Measurements from ENCODE around the gene YAP1. TPM values are rescaled to one million over a fixed set of nuclear protein-coding genes. Genes with fewer than 3 reads are reported as not detected.

The YAP1 gene
- total RNA-seq, 2 donors from 2014 or later = 46.2 to 49.1 TPM

DNA sequence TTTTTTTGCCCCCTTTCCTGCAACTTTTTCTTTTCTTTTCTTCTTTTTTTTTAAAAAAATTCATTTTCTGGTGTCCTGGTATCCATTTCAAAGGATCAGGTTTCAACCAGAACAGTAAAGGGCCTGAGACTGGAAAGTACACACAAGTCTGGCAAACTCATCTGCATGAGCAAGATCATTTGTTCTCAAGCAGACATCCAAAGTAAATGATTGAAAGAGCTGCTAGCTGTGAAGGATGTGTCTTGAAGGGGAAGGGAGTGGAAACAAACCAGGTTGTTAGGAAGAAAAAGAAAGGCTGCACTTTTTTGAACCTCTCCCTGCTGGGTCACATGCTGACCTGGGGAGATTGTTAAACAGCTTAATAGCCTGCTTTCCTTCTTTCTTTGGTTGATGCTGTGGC is 5.3 kb downstream of the YAP1 start:
- DNase-seq (peak in 1 of 2 donors; percentile 30), ATAC-seq (peak; percentile 72)
- intact Hi-C loops (cut with DNase I, micrococcal nuclease) = no loop called here

- intact Hi-C loops (cut with DNase I, micrococcal nuclease) = no loop called here
- ATAC-seq = peak; percentile 55
- DNase-seq = no peak
Observed at GRCh38 chr11:102116453-102117205, 6.4 kb downstream of the YAP1 start.

DNA sequence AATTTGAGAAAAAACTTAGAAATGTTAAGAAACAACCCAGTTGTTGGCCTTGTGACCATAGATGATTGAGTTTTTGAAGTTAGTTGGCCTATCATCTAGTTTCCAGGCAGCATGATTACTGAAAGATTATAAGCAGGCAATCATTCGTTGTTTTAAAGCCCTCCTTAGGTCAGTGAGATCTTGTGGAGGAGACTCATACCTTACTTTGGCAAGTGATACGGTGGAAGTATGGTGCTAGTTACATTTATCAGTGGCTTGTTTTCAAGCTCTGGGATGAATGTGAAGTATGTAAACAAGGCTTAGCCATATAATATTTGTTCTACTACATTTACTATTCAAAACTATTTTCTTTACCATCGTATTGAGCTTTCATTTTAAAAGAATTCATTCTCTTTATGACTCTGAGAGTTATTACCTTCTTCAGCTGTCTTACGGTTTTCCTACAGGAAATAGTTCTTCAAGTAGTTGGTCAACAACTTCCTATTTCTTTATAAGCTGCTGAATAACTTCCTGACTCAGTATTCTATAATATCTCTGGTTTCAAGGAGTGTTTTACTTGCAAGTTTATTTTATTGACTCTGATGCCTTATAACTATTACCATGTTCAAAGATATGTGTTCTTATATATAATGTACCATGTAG is 7.3 kb downstream of the YAP1 start:
- intact Hi-C loops (cut with DNase I, micrococcal nuclease) = no loop called here
- ATAC-seq = no peak
- no peak for DNase-seq

DNA sequence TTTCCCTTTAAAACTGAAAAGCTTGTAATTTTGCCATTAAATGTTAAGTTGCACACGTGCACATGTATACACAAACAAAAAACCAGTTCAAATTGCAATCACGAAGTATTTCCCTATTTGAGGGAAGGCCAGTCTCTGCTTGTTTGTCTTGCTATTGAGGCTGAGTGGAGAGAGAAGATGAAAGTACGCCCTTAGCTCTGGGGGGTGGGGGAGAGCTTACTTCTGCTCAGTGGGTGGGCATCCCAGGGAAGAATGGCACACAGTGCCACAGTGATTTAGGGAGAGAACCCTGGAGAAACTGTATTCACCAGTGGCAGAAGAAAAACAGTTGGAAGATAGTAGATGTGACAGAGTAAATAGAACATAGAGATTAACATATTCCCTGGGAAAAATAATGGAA is 8.7 kb downstream of the YAP1 start:
- intact Hi-C loops (cut with DNase I, micrococcal nuclease) = no loop called here
- no peak for DNase-seq
- no peak for ATAC-seq

- intact Hi-C loops (cut with DNase I, micrococcal nuclease) = no loop called here
- ATAC-seq (no peak), DNase-seq (no peak)
Observed at GRCh38 chr11:102119997-102120396, 9.8 kb downstream of the YAP1 start.

DNA sequence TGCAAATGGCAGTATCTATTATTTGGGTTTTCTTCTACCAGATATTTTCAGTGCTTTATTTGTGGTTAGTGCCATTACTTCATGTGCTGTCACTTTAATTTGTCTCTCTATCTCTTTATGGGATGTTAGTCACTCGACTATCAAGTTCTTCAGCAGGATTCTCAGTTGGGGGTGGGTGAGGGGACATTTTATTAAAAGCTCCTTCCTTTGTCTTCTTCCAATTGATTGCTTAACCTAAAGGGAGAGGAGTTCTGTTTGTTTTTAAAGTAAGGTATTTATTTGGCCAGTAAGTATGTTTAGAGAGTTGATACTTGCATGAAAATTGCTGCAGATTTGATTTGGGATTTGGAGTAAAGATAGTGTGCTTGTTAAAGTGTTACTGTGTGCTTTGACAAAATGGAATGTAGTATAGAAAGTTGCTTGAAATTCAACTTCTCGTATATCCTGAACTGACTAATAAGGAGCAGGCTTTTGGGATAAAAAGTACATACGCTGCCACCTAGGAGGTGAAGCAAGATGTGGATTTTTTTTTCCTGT is 10.3 kb downstream of the YAP1 start:
- ATAC-seq = no peak

DNA sequence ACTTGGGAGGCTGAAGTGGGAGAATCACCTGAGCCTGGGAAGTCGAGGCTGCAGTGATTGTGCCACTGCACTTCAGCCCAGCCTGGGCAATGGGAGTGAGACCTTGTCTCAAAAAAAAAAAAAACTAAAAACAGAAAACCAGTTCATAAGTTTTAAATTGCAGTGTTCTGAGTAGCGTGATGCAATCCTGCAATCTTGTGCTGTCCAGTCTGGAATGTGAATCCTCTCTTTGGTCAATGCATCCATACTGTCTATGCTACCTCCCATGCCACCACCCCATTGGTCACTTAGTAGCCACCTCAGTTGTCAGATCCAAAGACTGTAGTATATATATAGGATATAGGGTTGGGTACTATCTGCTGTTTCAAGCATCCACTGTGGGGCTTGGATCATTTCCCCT is 11.1 kb downstream of the YAP1 start:
- no peak for ATAC-seq
- DNase-seq = no peak
- intact Hi-C loops (cut with DNase I, micrococcal nuclease) = no loop called here

More for the DNA sequence above, 10.3 kb downstream of the YAP1 start:
- intact Hi-C loops (cut with DNase I, micrococcal nuclease) = no loop called here
- DNase-seq = no peak

- ATAC-seq = no peak
- intact Hi-C loops (cut with DNase I, micrococcal nuclease) = no loop called here
Observed at GRCh38 chr11:102134597-102134996, 24.4 kb downstream of the YAP1 start.

GRCh38 chr11:102135256-102135655 is 25.0 kb downstream of the YAP1 start:
- intact Hi-C loops (cut with DNase I, micrococcal nuclease) = no loop called here
- DNase-seq (no peak), ATAC-seq (no peak)

More at GRCh38 chr11:102134597-102134996, 24.4 kb downstream of the YAP1 start:
- DNase-seq = no peak

GRCh38 chr11:102138223-102138622 is 28.0 kb downstream of the YAP1 start:
- DNase-seq (no peak), ATAC-seq (no peak)
- intact Hi-C loops (cut with DNase I, micrococcal nuclease) = no loop called here

DNA sequence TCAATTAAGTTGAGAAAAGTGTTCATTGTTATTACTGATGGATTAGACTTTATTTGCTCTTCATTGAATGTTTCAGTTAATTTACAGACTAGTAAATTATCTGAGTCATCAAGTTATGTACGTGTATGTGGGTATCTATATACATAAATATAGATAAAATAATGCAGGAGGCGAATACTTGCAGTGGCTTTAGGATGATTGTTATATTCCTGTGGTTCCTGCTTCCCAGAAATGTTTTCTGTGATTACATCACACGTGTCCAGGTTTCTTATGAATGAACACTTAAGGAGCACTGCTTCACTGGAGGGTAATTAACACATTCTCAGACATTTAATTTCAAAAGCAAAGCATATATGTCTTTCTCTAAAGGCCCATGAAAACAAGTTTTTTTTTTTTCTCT is 28.4 kb downstream of the YAP1 start:
- no peak for DNase-seq
- intact Hi-C loops (cut with DNase I, micrococcal nuclease) = no loop called here
- no peak for ATAC-seq

- DNase-seq (no peak), ATAC-seq (peak; percentile 33)
- intact Hi-C loops (cut with DNase I, micrococcal nuclease) = no loop called here
Observed at GRCh38 chr11:102139081-102139498, 28.8 kb downstream of the YAP1 start.

DNA sequence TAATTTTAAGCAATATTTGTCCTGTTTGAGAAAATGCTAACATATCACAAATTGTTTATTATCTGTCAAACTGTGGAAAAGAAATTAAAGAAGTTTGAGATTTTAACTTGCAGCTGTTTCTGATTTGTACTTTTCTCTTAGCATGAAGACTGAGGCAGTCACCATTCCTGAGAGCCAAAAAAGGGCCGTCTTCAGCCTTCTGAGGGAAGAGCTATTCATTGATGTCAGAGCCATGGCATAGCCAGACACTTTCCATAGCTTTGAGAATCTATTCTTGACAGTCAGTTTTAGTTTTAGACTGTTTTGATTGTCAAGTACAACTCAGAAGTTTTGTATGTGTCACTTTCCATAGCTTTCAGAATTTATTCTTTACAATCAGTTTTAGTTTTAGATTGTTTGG is 32.1 kb downstream of the YAP1 start:
- DNase-seq = no peak
- no peak for ATAC-seq
- intact Hi-C loops (cut with DNase I, micrococcal nuclease) = no loop called here

DNA sequence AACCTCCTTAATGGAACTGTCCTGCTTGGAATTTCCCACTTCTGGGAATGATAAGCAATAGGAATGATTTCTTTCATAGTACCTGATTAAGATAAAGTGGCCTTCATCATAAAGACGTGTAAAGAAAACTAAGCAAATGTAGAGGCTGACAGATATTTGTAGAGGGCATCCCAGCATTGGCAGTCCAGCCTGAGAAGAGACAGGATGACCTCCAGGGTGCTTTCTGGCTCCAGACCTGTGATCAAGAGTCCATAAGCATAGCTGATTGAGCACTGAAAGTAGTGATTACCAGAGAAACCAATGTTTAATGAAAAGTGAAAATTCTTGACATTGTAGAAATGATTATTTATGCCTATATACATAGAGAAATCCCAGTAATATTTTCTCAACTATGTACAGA is 33.6 kb downstream of the YAP1 start:
- intact Hi-C loops (cut with DNase I, micrococcal nuclease) = no loop called here
- no peak for ATAC-seq
- DNase-seq = no peak

DNA sequence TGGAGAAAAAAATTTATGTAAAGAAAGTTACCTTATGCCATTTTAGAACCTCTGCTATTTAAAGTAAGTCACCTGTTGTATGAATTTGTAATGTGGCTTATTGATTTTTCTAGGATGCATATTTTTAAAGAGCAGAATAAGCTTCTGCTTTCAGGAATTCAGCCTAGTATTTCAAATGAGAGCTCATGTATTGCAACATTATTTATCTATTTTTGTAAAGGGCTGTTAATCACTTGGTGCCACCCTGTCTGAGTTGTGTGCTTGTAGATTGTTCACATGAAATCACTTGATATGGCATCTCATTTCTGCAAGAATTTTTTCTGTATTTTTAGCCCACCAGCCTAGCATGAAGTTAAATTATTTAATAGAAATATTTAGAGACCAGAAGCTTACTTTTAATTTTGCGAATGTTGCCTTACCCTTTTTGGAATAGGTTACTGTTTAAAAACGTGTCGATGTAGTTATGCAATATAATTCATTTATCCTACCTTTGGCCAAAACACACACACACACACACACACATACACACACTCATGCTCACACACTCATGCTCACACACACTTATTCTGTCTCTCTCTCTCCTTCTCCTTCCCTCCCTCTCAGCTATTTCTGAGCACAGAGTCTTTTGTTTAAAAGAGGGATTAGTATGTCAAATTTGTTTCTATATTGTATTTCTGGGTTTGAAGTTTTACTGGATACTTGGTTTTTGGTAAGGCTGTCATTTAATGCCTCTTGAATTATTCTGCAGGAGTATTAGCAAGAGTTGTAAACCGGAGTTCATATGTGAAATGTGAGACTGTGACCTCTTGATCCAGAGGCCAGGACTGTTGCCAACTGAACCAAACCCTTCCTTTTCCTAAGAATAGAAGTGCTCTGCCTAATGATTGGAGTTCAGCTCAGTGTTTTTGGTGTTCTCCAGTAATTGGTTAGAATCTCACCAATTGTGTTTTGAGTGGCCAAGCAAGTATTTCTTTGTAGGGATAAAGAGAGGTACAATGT is 34.4 kb downstream of the YAP1 start:
- ATAC-seq (peak; percentile 71), DNase-seq (peak in 1 of 2 donors; percentile 25)
- intact Hi-C loops (cut with DNase I, micrococcal nuclease) = no loop called here

- DNase-seq (no peak), ATAC-seq (peak; percentile 27)
- intact Hi-C loops (cut with DNase I, micrococcal nuclease) = no loop called here
Observed at GRCh38 chr11:102147015-102147414, 36.8 kb downstream of the YAP1 start.

DNA sequence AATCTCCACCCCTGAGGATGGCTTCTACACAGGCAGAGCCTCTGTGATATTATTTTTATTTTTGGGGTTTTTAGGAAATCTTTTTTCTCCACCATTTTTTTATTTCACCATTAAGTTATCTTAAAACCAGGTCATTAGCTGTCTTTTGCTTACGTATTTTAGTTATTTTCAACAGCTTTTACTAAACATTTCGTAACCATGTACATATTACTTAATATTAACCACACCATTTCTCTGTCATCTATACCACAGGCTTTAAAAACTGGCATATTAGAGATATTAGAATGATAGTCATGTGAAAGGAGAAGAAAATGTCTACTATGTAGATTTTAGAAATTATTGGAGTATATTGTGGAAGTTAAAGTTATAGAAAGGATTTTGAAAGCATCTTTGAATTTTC is 37.4 kb downstream of the YAP1 start:
- DNase-seq (no peak), ATAC-seq (no peak)
- intact Hi-C loops (cut with DNase I, micrococcal nuclease) = no loop called here

- no peak for DNase-seq
- intact Hi-C loops (cut with DNase I, micrococcal nuclease) = no loop called here
Observed at GRCh38 chr11:102148059-102148458, 37.8 kb downstream of the YAP1 start.

More at GRCh38 chr11:102148059-102148458, 37.8 kb downstream of the YAP1 start:
- ATAC-seq = no peak

Data from left colon (tissue), 2 donors.